Measurements from ENCODE around the gene PRKAR2B. TPM values are rescaled to one million over a fixed set of nuclear protein-coding genes. Genes with fewer than 3 reads are reported as not detected.
"Not testable (repeated sequence)": the region's sequence is repeated elsewhere in the genome, so short reads cannot be mapped to it uniquely, and the experiment has no call there.

PRKAR2B gene
- total RNA-seq, 4 donors from 2014 or later: 17.5 to 30.5 (median 22.9) TPM

DNA sequence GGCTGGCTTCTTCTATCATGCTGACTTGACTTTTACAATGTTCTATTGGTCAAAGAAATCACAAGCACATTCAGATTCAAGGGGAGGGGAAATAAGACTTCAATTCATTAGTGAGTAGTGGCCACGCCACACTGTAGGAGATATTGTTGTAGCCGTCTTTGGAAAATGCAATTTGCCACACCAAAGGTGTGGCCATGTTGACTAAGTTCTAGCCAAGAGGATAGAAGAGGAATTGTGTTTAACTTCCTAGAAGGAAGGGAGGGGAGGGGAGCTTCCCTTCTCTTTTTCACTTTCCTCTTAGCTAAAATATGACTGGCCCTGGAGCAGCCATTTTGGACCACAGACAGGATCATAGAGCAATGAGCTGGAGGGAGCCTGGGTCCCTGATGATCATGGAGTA lies 3.4 kb upstream of the PRKAR2B start:
- Histone ChIP-seq H3K27me3 (no peaks in the 10 kb centered on the region), H3K27ac (no peak overlapping the region), H3K4me1 (no peaks in the 10 kb centered on the region), H3K9me3 (no peaks in the 10 kb centered on the region), H3K4me3 (no peak overlapping the region), H3K36me3 (no peaks in the 10 kb centered on the region)
- intact Hi-C loops (cut with DNase I; ENCODE audit: low total_unique reads): no loop called here
- no peak for DNase-seq
- TF ChIP-seq POLR2A (IDR thresholded peaks at IDR 0.05): no peak
- TF ChIP-seq, protein P1, sequence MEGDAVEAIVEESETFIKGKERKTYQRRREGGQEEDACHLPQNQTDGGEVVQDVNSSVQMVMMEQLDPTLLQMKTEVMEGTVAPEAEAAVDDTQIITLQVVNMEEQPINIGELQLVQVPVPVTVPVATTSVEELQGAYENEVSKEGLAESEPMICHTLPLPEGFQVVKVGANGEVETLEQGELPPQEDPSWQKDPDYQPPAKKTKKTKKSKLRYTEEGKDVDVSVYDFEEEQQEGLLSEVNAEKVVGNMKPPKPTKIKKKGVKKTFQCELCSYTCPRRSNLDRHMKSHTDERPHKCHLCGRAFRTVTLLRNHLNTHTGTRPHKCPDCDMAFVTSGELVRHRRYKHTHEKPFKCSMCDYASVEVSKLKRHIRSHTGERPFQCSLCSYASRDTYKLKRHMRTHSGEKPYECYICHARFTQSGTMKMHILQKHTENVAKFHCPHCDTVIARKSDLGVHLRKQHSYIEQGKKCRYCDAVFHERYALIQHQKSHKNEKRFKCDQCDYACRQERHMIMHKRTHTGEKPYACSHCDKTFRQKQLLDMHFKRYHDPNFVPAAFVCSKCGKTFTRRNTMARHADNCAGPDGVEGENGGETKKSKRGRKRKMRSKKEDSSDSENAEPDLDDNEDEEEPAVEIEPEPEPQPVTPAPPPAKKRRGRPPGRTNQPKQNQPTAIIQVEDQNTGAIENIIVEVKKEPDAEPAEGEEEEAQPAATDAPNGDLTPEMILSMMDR (IDR thresholded peaks at IDR 0.05): no peak

DNA sequence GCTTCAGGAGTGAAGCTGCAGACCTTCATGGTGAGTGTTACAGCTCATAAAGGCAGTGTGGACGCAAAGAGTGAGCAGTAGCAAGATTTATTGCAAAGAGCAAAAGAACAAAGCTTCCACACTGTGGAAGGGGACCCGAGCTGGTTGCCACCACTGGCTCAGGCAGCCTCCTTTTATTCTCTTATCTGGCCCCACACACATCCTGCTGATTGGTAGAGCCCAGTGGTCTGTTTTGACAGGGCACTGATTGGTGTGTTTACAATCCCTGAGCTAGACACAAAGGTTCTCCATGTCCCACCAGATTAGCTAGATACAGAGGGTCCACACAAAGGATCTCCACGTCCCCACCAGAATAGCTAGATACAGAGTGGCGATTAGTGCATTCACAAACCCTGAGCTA lies 2.7 kb upstream of the PRKAR2B start:
- H3K9me3 ChIP-seq; H3K27me3 ChIP-seq; H3K4me1 ChIP-seq; intact Hi-C loops (cut with DNase I; ENCODE audit: low total_unique reads); H3K4me3 ChIP-seq; H3K36me3 ChIP-seq; H3K27ac ChIP-seq; DNase-seq: not testable (repeated sequence)

DNA sequence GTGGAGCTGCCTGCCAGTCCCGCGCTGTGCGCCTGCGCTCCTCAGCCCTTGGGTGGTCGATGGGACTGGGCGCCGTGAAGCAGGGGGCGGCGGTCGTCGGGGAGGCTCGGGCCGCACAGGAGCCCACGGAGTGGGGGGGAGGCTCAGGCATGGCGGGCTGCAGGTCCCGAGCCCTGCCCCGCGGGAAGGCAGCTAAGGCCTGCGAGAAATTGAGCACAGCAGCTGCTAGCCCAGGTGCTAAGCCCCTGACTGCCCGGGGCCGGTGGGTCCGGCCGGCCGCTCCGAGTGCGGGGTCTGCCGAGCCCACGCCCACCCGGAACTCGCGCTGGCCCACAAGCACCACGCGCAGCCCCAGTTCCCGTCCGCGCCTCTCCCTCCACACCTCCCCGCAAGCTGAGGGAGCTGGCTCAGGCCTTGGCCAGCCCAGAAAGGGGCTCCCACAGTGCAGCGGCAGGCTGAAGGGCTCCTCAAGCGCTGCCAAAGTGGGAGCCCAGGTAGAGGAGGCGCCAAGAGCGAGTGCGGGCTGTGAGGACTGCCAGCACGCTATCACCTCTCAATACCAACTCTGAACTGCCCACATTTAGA lies 2.1 kb upstream of the PRKAR2B start:
- H3K27me3 ChIP-seq; intact Hi-C loops (cut with DNase I; ENCODE audit: low total_unique reads); H3K36me3 ChIP-seq; DNase-seq; H3K27ac ChIP-seq; H3K4me3 ChIP-seq; H3K9me3 ChIP-seq; H3K4me1 ChIP-seq: not testable (repeated sequence)

DNA sequence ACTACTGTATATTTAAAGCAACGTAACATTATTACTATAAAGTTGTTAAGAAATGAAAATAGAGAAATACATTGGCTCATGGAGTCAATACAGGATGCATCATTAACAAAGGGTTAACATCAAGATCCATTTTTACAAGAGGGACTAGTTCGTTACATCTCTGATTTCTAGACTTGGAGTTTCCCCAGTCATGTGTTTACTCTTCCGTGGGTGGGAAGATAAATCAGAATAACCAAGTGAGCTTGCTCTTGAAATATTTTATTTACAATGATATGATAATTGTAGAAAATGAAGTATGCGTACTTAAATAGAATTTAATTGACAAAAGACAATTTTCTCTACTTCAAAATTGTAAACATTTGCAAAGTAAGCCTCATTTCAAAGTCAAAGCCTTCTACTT lies 1.0 kb upstream of the PRKAR2B start:
- no peak for DNase-seq
- TF ChIP-seq, protein P1 (IDR thresholded peaks at IDR 0.05): no peak
- TF ChIP-seq POLR2A (IDR thresholded peaks at IDR 0.05): no peak
- intact Hi-C loops (cut with DNase I; ENCODE audit: low total_unique reads): no loop called here

DNA sequence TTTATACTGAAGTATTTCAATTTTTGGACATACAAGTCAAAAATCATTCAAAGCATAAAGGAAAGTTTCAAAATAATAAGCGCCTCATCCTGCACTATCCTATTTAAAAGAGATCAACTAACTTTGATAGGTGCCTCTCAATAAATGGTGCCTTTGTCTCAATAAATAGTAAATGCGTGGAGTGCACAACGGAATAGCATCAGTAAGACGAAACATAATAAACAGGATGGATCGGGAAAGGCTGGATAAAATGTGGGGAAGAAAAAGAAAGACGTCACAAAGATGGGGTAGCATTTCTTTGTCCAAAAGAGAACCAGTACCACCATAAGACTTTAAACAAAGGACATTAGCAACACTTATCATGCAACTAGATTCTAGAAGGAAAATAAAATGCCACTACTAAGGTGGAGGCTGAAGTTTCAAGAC lies 571 bp upstream of the PRKAR2B start:
- DNase-seq: no peak

More for the DNA sequence above, 1.0 kb upstream of the PRKAR2B start:
- no peaks in the 10 kb centered on the region for H3K9me3 ChIP-seq
- no peaks in the 10 kb centered on the region for H3K36me3 ChIP-seq
- no peaks in the 10 kb centered on the region for H3K27me3 ChIP-seq
- no peak overlapping the region for H3K4me3 ChIP-seq
- H3K4me1 ChIP-seq: no peaks in the 10 kb centered on the region
- H3K27ac ChIP-seq: peak overlapping the region in 1 of 2 donors; percentile 89

DNA sequence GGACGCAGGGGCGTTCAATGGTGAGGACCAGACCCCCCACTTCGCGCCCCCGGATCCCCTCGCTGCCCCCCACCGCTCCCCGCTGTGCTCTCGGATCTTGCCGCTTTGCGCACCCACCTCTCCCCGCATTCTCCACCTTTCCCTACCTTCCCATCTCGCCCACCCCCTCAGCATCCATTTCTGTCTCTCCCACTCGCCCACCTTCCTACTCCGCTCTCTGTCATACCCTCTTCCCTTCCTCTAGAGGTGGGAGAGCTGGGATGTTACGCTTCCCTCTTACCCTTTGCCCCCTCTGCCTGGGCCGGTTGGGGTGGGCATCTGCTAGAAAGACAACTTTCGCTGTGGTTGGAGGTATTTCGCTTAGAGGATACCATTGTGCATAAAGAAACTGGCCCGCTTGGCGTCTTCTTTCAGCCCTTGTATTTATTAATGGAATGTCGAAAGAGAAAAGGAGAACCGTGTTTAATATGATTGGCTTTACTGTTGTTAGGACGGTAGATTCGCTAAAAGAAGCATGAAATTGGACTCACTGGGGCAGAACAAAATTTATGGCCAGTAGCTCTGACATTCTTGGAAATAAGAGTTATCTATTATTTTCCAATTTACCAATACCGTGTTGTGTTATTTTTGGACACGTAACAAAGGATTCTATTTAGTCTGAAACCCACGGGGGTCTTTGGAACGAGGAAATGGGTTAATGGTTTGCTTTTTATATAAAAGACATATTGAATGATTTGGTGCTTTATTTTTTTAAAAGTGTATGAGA lies 873 bp downstream of the PRKAR2B start:
- peak overlapping the region; percentile 76 to 93 for H3K4me3 ChIP-seq
- no peaks in the 10 kb centered on the region for H3K27me3 ChIP-seq
- DNase-seq: no peak
- no peak for TF ChIP-seq POLR2A (IDR thresholded peaks at IDR 0.05)
- TF ChIP-seq, protein P1 (IDR thresholded peaks at IDR 0.05): no peak
- intact Hi-C loops (cut with DNase I; ENCODE audit: low total_unique reads): no loop called here
- peak overlapping the region; percentile 64 to 89 for H3K27ac ChIP-seq
- no peaks in the 10 kb centered on the region for H3K9me3 ChIP-seq
- H3K4me1 ChIP-seq: no peaks in the 10 kb centered on the region
- no peaks in the 10 kb centered on the region for H3K36me3 ChIP-seq

More for the DNA sequence above, 571 bp upstream of the PRKAR2B start:
- Histone ChIP-seq H3K27me3 (no peaks in the 10 kb centered on the region), H3K4me1 (no peaks in the 10 kb centered on the region), H3K27ac (peak overlapping the region; percentile 89 to 91), H3K4me3 (peak overlapping the region; percentile 34 to 63), H3K36me3 (no peaks in the 10 kb centered on the region), H3K9me3 (no peaks in the 10 kb centered on the region)
- intact Hi-C loops (cut with DNase I; ENCODE audit: low total_unique reads): no loop called here
- TF ChIP-seq POLR2A (IDR thresholded peaks at IDR 0.05): no peak
- TF ChIP-seq, protein P1 (IDR thresholded peaks at IDR 0.05): no peak

All from uterus (tissue), 4 donors.